Loucy (cell line): ENCODE results near the gene FOXF1.

Experiments used
- H2AFZ ChIP-seq: fragments of 200-600 bp; sonication (generic); 2 replicates; pipeline ENCODE4 v1.6.0; 2016; ENCODE audit warnings: antibody characterized with exemption, mild to moderate bottlenecking, low read length, moderate library complexity
- H3F3A ChIP-seq: fragments of 200-600 bp; 2 replicates; pipeline ENCODE4 v1.6.0; 2016; ENCODE audit warnings: antibody characterized with exemption, low read depth, mild to moderate bottlenecking
- H3K27me3 ChIP-seq: fragments of 200-600 bp; sonication (generic); 2 replicates; pipeline ENCODE4 v1.6.1; 2014; ENCODE audit warnings: low read length, mild to moderate bottlenecking; ENCODE audit not compliant: insufficient read depth, poor library complexity, severe bottlenecking
- H3K36me3 ChIP-seq: fragments of 200-600 bp; sonication (generic); 2 replicates; pipeline ENCODE4 v1.6.1; 2016; ENCODE audit warnings: low read length; ENCODE audit not compliant: insufficient read depth
- H3K4me1 ChIP-seq: fragments of 200-600 bp; sonication (generic); 2 replicates; pipeline ENCODE4 v1.5.1; 2014; ENCODE audit warnings: low read length, mild to moderate bottlenecking; ENCODE audit not compliant: insufficient read depth, poor library complexity, severe bottlenecking
- H3K4me2 ChIP-seq: fragments of 200-600 bp; sonication (generic); 2 replicates; pipeline ENCODE4 v1.6.0; 2014; ENCODE audit warnings: antibody characterized with exemption, low read length, low read depth, mild to moderate bottlenecking; ENCODE audit not compliant: poor library complexity, severe bottlenecking
- H3K4me3 ChIP-seq: fragments of 200-600 bp; sonication (generic); 2 replicates; pipeline ENCODE4 v1.5.1; 2014; ENCODE audit warnings: low read length, mild to moderate bottlenecking, mixed read lengths; ENCODE audit not compliant: poor library complexity, severe bottlenecking
- H3K79me2 ChIP-seq: fragments of 200-600 bp; sonication (generic); 2 replicates; pipeline ENCODE4 v1.6.1; 2014; ENCODE audit warnings: low read length; ENCODE audit not compliant: insufficient read depth
- H3K9ac ChIP-seq: fragments of 200-600 bp; sonication (generic); 2 replicates; pipeline ENCODE4 v1.6.0; 2014; ENCODE audit warnings: mild to moderate bottlenecking, low read depth, low read length, moderate library complexity; ENCODE audit not compliant: poor library complexity, severe bottlenecking
- H3K9me2 ChIP-seq: fragments of 200-600 bp; sonication (generic); replicated peaks from 2 replicates; pipeline ENCODE4 v1.6.1; 2016; ENCODE audit warnings: low read depth, low read length, mixed read lengths
- H3K9me3 ChIP-seq: fragments of 200-600 bp; sonication (generic); 2 replicates; pipeline ENCODE4 v1.6.1; 2014; ENCODE audit warnings: mild to moderate bottlenecking, antibody characterized with exemption, low read length, low read depth; ENCODE audit not compliant: insufficient read depth
- H4K20me1 ChIP-seq: fragments of 200-600 bp; sonication (generic); 2 replicates; pipeline ENCODE4 v1.6.0; 2014; ENCODE audit warnings: antibody characterized with exemption, low read length, mild to moderate bottlenecking; ENCODE audit not compliant: insufficient read depth, poor library complexity, severe bottlenecking
- CTCF ChIP-seq: fragments of 200-600 bp; sonication (generic); conservative IDR thresholded peaks from 2 replicates; pipeline ENCODE4 v1.5.1; 2014; ENCODE audit warnings: mild to moderate bottlenecking, antibody characterized with exemption, low read length
- EZH2phosphoT487 ChIP-seq: fragments of 200-600 bp; IDR thresholded peaks from 2 replicates; pipeline ENCODE4 v1.6.1; 2018; ENCODE audit warnings: antibody characterized with exemption, mild to moderate bottlenecking, moderate library complexity, borderline replicate concordance

Gene FOXF1

DNA sequence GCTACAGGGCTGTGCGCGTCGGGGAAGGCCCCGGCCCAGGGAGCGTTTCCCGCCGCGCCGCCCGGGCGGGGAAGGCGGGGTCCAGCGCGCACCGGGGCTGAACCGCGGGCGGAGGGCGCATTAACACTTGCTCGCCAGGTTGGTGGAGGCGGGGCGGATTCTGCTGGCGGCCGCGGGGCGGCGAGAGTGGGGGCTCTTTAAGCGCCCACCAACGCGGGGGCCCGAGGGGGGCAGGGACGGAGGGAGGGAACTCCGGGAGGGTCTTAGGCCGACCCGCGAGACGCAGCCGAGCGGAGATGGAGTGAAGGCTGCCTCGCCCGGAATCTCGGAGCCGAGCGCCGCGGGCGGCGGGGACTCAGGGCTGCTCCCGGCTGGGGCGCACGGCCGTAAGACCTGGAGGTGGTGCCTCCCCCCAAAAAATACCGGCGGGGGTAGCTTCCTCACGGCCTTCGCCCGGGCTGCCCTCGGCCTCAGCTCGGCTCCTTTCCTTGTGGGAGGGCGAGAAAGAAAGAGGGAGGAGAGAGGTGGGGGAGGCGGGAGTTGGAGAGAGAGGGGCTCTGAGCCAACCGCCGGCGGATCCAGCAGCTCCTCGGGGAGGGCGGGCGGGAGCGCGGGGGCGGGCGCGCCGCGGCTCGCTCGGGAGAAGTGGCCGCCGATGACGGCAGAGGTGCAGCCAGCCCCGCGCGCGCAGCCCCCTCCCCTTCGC is 415 bp upstream of the FOXF1 start:
- H3K4me2 ChIP-seq: no peak overlapping the region
- TF ChIP-seq CTCF (no peak), EZH2phosphoT487 (no peak)
- no peaks in the 10 kb centered on the region for H3K9me2 ChIP-seq
- H3K9ac ChIP-seq: no peak overlapping the region
- no peak overlapping the region for H2AFZ ChIP-seq
- no peaks in the 10 kb centered on the region for H3K79me2 ChIP-seq
- H3K36me3 ChIP-seq: no peaks in the 10 kb centered on the region
- no peak overlapping the region for H3K4me3 ChIP-seq
- H3K9me3 ChIP-seq: no peaks in the 10 kb centered on the region
- no peaks in the 10 kb centered on the region for H3K4me1 ChIP-seq
- H3F3A ChIP-seq: no peaks in the 10 kb centered on the region
- H4K20me1 ChIP-seq: no peaks in the 10 kb centered on the region
- no peaks in the 10 kb centered on the region for H3K27me3 ChIP-seq

- no peak for TF ChIP-seq EZH2phosphoT487
- TF ChIP-seq CTCF: no peak
- Histone ChIP-seq H3K4me3 (no peak overlapping the region), H3K27me3 (no peaks in the 10 kb centered on the region), H3K9ac (no peak overlapping the region), H3K4me1 (no peaks in the 10 kb centered on the region), H3K4me2 (no peak overlapping the region), H3K9me3 (no peaks in the 10 kb centered on the region), H3K36me3 (no peaks in the 10 kb centered on the region), H3F3A (no peaks in the 10 kb centered on the region), H2AFZ (no peak overlapping the region), H4K20me1 (no peaks in the 10 kb centered on the region), H3K9me2 (no peaks in the 10 kb centered on the region), H3K79me2 (no peaks in the 10 kb centered on the region)
Observed at GRCh38 chr16:86511317-86512161, 1.2 kb downstream of the FOXF1 start.

- Histone ChIP-seq H3K9ac (no peak overlapping the region), H3K36me3 (no peaks in the 10 kb centered on the region), H3K4me3 (no peak overlapping the region), H3K9me2 (no peaks in the 10 kb centered on the region), H3K4me2 (no peak overlapping the region), H3K27me3 (no peaks in the 10 kb centered on the region), H3F3A (no peaks in the 10 kb centered on the region), H3K9me3 (no peaks in the 10 kb centered on the region), H4K20me1 (no peaks in the 10 kb centered on the region), H3K4me1 (no peaks in the 10 kb centered on the region), H2AFZ (no peak overlapping the region), H3K79me2 (no peaks in the 10 kb centered on the region)
- TF ChIP-seq CTCF (no peak), EZH2phosphoT487 (no peak)
Observed at GRCh38 chr16:86512301-86512859, 2.1 kb downstream of the FOXF1 start.
